GM18909 (cell line): ENCODE results near the gene FNDC4.
"Not testable (repeated sequence)": the region's sequence is repeated elsewhere in the genome, so short reads cannot be mapped to it uniquely, and the experiment has no call there.

Source experiments
- ATAC-seq: cut with Tn5 transposase; IDR thresholded peaks from one replicate; pipeline ENCODE4 v1.9.1; 2021; ENCODE audit warnings: mild to moderate bottlenecking; ENCODE audit not compliant: unreplicated experiment, poor library complexity

FNDC4 gene, protein sequence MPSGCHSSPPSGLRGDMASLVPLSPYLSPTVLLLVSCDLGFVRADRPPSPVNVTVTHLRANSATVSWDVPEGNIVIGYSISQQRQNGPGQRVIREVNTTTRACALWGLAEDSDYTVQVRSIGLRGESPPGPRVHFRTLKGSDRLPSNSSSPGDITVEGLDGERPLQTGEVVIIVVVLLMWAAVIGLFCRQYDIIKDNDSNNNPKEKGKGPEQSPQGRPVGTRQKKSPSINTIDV

DNA sequence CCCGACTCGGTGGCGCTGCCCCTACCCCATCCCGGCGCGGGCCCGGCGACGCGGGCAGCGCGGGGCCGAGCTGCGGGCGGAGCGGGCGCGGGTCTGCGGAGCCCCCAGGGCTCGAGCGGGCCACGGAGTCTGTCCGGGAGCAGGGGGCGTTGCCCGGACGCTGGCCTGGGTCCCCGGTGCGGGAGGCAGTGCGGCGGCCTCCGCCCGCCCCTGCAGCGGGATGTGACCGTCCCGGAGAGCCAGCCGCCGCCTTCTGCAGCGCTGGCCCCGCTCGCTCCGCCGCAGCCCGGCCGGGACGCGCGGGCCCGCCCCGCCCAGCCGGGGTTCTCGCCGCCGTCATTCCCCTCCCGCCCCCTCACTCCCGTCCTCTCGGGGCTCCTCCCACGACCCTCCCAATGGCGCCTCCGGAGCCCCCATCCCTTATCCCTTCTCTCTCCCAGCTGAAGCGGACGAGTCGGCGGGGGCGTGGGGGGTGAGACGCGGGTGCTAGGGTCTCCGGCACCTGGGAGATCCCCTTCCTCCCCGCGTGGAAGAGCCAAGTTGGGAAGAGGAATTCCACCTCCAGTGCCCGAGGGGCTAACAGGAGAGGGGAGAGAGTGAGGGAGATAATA, at the start of gene FNDC4:
TSS of gene FNDC4 (minus strand) at position 257 of the 611 bp plus-strand sequence. CDS start 521 bp downstream, outside the sequence.
- no peak for ATAC-seq

DNA sequence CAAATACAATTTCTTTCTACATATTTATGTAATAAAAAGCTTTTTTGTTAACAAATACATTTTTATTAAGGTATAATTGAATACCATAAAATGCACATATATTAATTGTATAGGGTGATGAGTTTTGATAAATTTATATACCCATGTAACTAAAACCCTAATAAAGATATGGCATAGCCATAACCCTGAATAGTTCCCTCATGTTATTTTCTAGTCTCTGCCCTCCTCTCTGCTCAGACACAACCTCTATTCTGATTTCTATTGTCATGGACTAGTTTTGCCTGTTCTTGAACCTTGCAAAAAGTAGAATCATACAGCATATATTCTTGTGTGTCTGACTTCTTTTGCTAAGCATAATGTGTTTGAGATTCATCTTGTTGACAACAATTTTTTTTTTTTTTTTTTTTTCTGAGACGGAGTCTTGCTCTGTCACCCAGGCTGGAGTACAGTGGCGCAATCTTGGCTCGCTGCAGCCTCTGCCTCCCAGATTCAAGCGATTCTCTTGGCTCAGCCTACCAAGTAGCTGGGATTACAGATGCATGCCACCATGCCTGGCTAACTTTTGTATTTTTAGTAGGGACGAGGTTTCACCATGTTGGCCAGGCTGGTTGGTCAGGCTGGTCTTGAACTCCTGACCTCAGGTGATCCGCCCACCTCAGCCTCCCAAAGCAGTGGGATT, 49.3 kb upstream of the FNDC4 start:
- ATAC-seq: no peak

DNA sequence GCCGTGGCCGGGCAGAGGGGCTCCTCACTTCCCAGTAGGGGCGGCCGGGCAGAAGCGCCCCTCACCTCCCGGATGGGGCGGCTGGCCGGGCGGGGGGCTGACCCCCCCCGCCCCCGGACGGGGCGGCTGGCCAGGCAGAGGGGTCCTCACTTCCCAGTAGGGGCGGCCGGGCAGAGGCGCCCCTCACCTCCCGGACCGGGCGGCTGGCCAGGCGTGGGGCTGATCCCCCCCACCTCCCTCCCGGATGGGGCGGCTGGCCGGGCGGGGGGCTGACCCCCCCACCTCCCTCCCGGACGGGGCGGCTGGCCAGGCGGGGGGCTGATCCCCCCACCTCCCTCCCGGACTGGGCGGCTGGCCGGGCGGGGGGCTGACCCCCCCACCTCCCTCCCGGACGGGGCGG, 44.6 kb upstream of the FNDC4 start:
- not testable (repeated sequence) for ATAC-seq

DNA sequence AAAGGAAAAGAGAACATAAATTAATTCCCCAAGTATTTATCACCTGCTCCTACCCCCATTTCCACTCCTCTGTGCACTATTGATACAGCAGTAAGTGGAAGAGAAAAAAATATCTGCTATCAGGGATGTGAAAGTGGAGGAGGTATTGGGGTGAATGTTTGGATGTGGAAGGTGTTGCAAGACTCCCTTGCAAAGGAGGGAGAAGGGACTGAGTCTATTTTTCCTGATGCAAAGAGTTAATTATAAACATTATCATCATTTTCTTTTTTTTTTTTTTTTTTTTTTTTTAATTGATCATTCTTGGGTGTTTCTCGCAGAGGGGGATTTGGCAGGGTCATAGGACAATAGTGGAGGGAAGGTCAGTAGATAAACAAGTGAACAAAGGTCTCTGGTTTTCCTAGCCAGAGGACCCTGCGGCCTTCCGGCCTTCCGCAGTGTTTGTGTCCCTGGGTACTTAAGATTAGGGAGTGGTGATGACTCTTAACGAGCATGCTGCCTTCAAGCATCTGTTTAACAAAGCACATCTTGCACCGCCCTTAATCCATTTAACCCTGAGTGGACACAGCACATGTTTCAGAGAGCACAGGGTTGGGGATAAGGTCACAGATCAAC, 43.9 kb upstream of the FNDC4 start:
- ATAC-seq: not testable (repeated sequence)

DNA sequence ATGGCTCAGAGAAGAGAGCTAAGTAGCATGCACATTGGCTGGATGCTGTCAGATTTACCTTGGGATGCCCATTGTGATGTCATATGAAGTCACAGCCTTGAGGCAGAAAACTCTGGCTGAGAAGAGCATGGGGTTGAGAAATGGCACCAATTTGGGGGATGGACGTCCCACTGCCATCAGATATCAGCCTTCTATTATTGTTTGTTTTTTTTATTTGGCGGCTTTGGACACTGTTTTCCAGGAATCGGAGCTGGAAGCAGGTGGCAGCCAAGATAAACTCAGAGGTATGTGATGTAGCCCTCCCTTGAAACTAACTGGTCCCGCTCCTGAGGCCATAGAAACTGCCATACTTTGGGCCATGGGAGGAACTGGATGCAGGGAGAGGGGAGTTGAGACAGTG, 42.3 kb upstream of the FNDC4 start:
- no peak for ATAC-seq

DNA sequence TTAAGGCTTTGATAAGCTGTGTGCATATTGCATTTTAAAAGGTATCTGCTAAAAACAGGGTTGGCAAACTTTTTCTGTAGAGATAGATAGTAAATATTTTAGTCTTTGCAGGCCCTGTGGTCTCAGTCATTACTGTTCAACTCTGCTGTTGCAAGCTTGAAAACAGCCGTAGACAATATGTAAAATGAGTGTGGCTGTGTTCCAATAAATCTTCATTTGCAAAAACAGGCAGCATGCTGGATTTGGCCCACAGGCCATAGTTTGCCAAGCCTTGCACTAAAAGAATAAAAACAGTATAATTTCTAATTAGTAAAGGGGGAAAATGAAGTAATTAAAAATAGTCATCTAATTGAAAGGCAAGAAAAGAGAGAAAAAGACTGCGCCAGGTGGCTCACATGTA, 37.0 kb upstream of the FNDC4 start:
- no peak for ATAC-seq

DNA sequence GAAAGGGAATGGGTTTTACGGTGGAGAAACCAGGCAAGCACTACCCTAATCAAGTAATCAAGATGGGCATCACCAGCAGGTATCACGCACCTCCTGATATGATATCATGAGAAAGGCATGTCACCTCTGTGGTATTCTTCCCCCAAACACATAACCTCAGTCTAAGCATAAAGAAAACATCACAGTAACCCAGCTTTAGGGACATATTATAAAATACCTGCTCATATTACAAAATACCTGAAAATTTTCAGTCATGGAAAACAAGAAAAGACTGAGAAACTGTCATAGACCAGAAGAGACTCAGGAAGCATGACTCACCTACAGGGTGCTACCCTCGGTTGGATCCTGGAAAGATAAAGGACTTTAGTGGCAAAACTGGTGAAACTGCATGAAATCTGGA, 32.2 kb upstream of the FNDC4 start:
- ATAC-seq: no peak

DNA sequence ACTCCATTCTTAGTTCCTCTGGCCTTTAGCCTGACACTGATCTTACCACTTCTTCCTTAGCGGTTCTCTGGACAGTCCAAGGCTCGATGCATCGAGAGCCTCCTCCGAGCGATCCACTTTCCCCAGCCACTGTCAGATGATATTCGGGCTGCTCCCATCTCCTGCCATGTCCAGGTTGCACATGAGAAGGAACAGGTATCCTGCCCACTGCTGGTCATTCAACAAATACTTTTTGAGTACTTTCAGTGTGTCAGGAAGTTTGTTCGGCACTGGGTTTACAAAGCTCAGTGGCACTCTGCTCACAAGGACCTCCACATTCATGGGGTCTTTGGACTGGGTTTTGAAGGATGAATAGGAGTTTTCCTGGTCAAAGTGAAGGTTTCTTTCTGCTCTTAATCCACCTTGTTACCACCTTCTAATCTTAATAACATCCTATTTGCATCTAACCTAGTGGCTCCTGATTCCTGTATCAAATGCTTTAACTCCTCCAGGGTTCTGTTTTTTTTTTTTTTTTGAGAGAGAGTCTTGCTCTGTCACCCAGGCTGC, 27.5 kb upstream of the FNDC4 start:
- no peak for ATAC-seq

DNA sequence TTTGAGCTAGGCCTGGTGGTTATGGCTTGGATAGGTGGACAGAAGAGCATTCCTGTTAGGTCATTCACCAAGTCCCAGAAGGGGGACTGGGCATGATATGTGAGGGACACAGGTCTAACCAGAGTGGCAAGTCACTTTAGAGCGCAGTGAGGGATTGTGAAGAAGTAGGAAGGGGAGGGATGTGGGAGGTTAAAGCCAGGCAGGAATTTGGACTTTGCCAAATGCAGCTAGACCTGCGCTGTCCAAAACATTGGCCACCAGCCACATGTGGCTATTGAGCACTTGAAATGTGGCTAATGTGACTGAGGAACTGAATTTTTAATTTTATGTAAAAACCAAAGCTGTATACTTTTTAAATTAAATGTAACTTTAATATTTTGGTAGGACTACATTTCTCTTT, 25.3 kb upstream of the FNDC4 start:
- no peak for ATAC-seq

DNA sequence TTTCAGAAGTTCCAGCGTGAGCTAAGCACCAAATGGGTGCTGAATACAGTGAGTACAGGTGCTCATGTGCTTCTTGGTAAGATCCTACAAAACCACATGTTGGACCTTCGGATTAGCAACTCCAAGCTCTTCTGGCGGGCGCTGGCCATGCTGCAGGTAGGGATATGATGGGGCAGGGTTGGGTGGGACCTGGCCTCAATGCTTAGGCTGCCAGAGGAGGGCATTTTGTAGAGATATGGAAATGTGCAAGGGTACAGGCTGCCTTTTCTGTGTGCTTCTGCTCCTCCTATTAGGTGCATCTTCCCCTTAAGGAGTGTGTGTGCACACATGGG, 23.7 kb upstream of the FNDC4 start:
- ATAC-seq: no peak

DNA sequence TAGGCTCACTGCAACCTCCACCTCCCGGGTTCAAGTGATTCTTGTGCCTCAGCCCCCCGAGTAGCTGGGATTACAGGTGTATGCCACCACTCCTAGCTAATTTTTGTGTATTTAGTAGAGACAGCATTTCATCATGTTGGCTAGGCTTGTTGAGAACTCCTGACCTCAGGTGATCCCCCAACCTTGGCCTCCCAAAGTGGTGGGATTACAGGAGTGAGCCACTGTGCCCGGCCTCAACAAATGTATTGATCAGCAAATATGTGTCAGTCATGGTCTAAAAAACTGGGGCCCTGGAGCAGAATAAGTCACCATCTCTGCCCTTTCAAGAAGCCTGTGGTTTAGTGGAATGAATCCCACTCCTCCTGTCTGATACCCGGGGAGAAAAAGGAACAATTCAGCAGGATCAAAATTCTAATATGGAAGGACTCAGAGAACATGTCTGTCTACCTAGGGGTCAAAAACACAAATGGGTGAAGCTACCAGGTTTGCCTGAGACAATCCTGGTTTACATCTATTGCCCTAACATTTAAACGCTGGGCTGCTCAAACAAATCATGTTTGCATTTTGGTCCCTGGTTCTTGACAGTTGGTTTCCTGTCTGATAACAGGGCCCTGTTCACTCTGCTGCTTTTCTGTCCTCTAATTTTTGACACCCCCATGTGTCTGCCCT, 23.2 kb upstream of the FNDC4 start:
- ATAC-seq: no peak

DNA sequence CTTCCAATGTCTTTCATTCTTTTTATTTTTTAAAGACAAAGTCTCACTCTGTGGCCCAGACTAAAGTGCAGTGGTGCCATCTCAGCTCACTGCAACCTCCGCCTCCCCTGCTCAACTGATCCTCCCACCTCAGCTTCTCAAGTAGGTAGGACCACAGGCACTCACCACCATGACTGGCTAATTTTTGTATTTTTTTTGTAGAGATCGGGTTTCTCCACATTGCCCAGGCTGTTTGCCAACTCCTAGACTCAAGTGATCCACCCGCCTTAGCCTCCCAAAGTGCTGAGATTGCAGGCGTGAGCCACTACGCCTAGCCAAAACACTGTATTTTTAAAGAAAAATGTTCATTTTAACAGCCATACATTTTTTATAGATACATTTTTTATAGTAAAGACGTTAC, 14.3 kb upstream of the FNDC4 start:
- ATAC-seq: no peak

DNA sequence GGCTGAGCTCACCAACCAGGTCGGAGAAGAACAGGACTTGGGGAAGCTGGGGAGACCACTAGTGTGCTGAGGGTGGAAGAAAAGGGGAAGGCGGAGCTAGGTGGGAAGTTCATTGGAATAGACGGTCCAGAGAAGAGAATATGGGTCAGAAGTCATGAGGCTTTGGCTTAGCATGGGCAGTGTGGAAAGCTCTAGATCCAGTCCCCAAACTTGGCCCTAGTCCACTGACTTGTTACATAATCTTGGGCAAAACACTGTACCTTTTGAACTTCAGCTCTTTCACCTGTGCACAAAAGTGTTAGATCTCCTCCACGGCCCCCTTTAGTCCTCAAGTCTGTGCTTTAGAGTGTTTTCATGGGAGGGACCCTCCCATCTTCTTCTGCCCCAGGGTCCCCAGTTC, 12.3 kb upstream of the FNDC4 start:
- no peak for ATAC-seq

DNA sequence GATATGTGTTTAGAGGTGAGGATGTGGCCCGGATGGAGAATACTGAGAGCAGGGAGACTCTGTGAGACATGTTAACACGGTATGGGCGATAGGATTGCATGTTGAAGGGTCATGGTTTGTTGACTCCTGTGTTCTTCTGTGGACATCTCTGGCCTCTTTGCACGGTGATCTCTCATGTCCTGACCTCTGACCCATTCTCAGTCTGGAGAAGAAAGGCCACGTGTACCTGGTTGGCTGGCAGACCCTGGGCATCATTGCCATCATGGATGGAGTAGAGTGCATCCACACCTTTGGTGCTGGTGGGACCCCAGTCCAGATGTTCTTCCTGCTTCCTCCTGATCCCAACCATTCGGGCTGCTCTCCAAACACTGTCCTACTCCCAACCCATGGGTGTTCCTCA, 11.6 kb upstream of the FNDC4 start:
- ATAC-seq: no peak

DNA sequence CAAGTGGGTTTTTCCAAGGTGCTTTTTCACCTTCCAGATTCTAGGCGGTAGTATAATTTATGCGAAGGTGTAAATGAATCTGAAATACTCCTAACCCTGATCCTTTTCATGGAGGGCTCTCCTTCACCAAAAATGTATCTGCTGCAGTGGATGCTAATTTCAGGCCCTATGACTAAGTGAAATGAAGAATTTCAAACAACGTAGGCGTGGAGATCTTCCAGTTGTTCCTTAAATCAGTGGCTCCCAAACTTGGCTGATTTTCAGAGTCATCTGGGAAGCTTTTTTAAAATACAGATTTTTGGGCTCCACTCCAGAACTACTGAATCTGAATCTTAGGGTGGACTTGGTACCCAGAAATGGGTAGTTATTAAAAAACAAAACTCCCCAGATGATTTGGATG, 7.1 kb upstream of the FNDC4 start:
- ATAC-seq: no peak

DNA sequence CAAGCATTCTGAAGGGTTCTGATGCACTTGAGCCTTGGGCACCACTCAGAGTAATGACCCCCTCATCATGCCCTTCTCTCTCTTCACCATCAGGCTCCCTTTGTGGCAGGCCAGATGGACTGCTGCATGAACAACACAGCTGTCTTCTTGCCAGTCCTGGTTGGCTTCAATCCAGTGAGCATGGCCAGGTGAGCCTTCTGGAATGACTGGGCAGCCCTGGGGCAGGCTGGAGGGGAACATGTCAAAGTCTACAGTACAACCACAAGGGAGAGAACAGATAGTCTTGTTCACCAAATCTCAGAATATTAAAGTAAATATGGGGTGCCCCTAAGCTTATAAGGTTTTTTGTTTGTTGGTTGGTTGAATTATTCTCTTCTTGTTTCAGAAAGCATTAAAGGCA, 6.0 kb upstream of the FNDC4 start:
- no peak for ATAC-seq

DNA sequence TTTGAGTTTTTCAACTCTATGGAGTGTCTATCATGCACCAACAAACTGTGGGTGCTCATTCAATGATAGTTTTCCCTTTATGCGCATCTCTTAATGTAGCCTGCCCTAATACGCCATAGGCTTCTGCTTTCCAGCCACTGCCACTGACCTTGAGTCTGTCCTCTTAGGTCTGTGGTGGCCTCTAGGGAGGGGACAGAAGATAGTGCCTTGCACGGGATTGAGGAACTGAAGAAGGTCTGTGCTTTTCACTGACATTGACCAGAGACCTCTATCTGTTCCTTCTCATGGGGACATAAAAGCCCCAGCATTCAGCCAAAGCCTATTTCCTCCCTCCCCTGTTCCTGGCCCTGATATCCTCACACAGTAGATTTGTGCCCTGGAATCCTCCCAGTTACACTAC, 4.0 kb upstream of the FNDC4 start:
- ATAC-seq: no peak

DNA sequence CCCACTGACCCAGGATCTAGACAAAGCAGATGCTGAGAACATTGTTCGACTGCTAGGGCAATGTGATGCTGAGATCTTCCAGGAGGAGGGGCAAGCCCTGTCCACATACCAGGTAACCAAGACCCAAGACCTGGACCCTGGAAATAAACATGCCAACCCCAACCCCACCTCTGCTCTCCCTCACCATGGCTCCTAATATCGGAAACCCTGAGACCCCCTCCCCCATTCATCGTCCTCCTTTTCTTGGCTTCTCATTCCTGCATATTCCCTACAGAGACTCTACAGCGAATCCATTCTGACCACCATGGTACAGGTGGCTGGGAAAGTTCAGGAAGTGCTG, 2.3 kb upstream of the FNDC4 start:
- no peak for ATAC-seq

DNA sequence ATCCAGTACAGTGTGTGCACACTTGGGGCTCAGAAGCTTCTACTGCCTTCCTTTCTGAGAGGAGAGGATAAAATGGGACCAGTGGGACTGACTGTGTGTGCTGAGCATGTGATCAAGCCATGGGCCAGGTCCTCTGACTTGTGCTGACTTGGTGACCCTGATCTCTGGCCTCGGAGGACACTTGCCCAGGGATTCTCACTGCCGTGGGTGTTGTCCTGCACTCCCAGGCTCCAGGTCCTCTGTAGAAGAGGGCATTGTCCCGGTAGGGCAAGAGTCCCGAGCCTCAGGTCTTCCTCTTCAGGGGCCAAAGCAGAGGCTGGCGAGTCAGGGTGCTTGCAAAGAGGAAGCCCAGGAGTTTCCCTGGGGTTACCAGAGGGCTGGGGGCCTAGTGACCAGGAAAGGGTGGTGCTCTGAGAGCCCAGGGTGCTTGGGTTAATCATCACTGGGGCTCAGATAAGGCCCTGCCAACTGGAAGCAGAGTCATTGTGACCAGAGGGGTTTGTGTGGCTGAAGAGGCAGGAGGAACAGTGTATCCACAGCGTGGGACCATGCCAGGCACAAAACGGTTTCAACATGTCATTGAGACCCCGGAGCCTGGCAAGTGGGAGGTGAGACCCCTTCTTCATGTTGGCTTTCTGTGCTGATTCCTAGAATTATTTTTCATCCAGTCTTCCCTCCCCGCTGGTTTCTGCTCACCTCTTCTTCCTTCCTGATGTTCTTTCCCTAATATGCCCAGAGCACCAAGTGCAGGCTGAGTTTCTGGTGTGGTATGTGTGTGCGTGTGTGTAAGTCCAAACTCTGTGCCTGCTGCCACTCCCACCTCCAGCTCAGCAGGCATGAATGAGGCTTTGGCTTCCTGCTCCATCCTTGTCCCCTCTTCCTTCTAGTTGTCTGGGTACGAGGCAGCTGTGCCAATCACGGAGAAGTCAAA, 1.6 kb upstream of the FNDC4 start, which contains the start of gene GCKR:
TSS of gene GCKR (plus strand) at position 483 of the 931 bp plus-strand sequence. CDS start at position 549, 66 bp downstream.
- no peak for ATAC-seq
